MM.1S (cell line): ENCODE data around the gene SDHB.

Experiments used
- DNase-seq: peaks from one replicate; pipeline ENCODE4 v3.0.0-alpha.2; 2015
- H2AFZ ChIP-seq: fragments of 300-600 bp; sonication (generic); 2 replicates; pipeline ENCODE4 v1.6.0; 2016; ENCODE audit warnings: antibody characterized with exemption, low read length
- H3F3A ChIP-seq: fragments of 300-600 bp; sonication (generic); 2 replicates; pipeline ENCODE4 v1.6.1; 2016; ENCODE audit warnings: mild to moderate bottlenecking, antibody characterized with exemption, low read length, moderate library complexity, mixed read lengths; ENCODE audit not compliant: insufficient read depth
- H3K27ac ChIP-seq: fragments of 300-600 bp; sonication (generic); 2 replicates; pipeline ENCODE4 v1.5.1; 2016; ENCODE audit warnings: mild to moderate bottlenecking, low read length
- H3K27me3 ChIP-seq: fragments of 300-600 bp; sonication (generic); replicated peaks from 2 replicates; pipeline ENCODE4 v1.6.0; 2016; ENCODE audit warnings: low read length; ENCODE audit not compliant: insufficient read depth
- H3K36me3 ChIP-seq: fragments of 300-600 bp; sonication (generic); replicated peaks from 2 replicates; pipeline ENCODE4 v1.6.1; 2016; ENCODE audit warnings: mild to moderate bottlenecking, low read length, mixed read lengths; ENCODE audit not compliant: insufficient read depth
- H3K4me1 ChIP-seq: fragments of 300-600 bp; sonication (generic); 2 replicates; pipeline ENCODE4 v1.6.1; 2016; ENCODE audit warnings: low read length, mixed read lengths
- H3K4me2 ChIP-seq: fragments of 300-600 bp; sonication (generic); 2 replicates; pipeline ENCODE4 v1.6.0; 2016; ENCODE audit warnings: low read depth, low read length
- H3K4me3 ChIP-seq: fragments of 300-600 bp; sonication (generic); 2 replicates; pipeline ENCODE4 v1.5.1; 2016; ENCODE audit warnings: low read length, mixed read lengths
- H3K79me2 ChIP-seq: fragments of 300-600 bp; sonication (generic); 2 replicates; pipeline ENCODE4 v1.6.1; 2016; ENCODE audit warnings: mixed run types, low read length, mixed read lengths
- H3K9ac ChIP-seq: fragments of 300-600 bp; sonication (generic); 2 replicates; pipeline ENCODE4 v1.6.1; 2016; ENCODE audit warnings: low read length, mixed read lengths
- H3K9me2 ChIP-seq: fragments of 300-600 bp; sonication (generic); replicated peaks from 2 replicates; pipeline ENCODE4 v1.6.1; 2016; ENCODE audit warnings: mild to moderate bottlenecking, low read length, mixed read lengths; ENCODE audit not compliant: insufficient read depth
- H3K9me3 ChIP-seq: fragments of 300-600 bp; sonication (generic); replicated peaks from 2 replicates; pipeline ENCODE4 v1.6.1; 2016; ENCODE audit warnings: mild to moderate bottlenecking, low read length, mixed read lengths; ENCODE audit not compliant: insufficient read depth
- H4K20me1 ChIP-seq: fragments of 300-600 bp; sonication (generic); 2 replicates; pipeline ENCODE4 v1.6.1; 2016; ENCODE audit warnings: mild to moderate bottlenecking, low read length, moderate library complexity, mixed read lengths; ENCODE audit not compliant: insufficient read depth
- CTCF ChIP-seq: fragments of 300-600 bp; sonication (generic); IDR thresholded peaks from 2 replicates; pipeline ENCODE4 v1.5.1; 2016; ENCODE audit warnings: antibody characterized with exemption, low read length, mixed read lengths
- EZH2 ChIP-seq: fragments of 300-600 bp; sonication (generic); optimal IDR thresholded peaks from 2 replicates; pipeline ENCODE3; 2017; ENCODE audit warnings: low read depth, mild to moderate bottlenecking, antibody characterized with exemption, low read length, mixed read lengths
- EZH2phosphoT487 ChIP-seq: fragments of 300-600 bp; sonication (generic); IDR thresholded peaks from 2 replicates; pipeline ENCODE4 v1.6.1; 2018; ENCODE audit warnings: antibody characterized with exemption, low read length

SDHB gene

GRCh38 chr1:16980473-16981268 lies 73.2 kb downstream of the SDHB start, which contains the start of gene MFAP2:
TSS of gene MFAP2 (minus strand) at chr1:16980620. CDS start at chr1:16978273, 2,347 bp downstream.
- Histone ChIP-seq H3K4me1 (no peaks in the 10 kb centered on the region), H3K9me3 (no peaks in the 10 kb centered on the region), H4K20me1 (no peaks in the 10 kb centered on the region), H3K9ac (no peak within 1 kb of the TSS), H3K79me2 (no peaks in the 10 kb centered on the region), H3K36me3 (no peaks in the 10 kb centered on the region), H3K9me2 (no peaks in the 10 kb centered on the region), H3K27me3 (peaks cover 26% of the 10 kb centered on the region), H3K27ac (no peak within 1 kb of the TSS), H3F3A (no peaks in the 10 kb centered on the region), H3K4me2 (no peak within 1 kb of the TSS), H2AFZ (no peak within 1 kb of the TSS), H3K4me3 (no peak within 1 kb of the TSS)
- TF ChIP-seq EZH2 (no peak), CTCF (no peak), EZH2phosphoT487 (no peak)
- no peak for DNase-seq

GRCh38 chr1:16979475-16980327 lies 74.1 kb downstream of the SDHB start:
- no peak for DNase-seq
- H3K9me2 ChIP-seq = no peaks in the 10 kb centered on the region
- peaks cover 26% of the 10 kb centered on the region for H3K27me3 ChIP-seq
- H4K20me1 ChIP-seq = no peaks in the 10 kb centered on the region
- H3F3A ChIP-seq = no peaks in the 10 kb centered on the region
- H3K4me2 ChIP-seq = no peak overlapping the region
- no peak overlapping the region for H2AFZ ChIP-seq
- no peak overlapping the region for H3K27ac ChIP-seq
- no peaks in the 10 kb centered on the region for H3K9me3 ChIP-seq
- no peak overlapping the region for H3K4me3 ChIP-seq
- H3K9ac ChIP-seq = no peak overlapping the region
- TF ChIP-seq EZH2phosphoT487 (no peak), EZH2 (no peak), CTCF (no peak)
- no peaks in the 10 kb centered on the region for H3K36me3 ChIP-seq
- H3K4me1 ChIP-seq = no peaks in the 10 kb centered on the region
- H3K79me2 ChIP-seq = no peaks in the 10 kb centered on the region

GRCh38 chr1:16978567-16979474 lies 75.0 kb downstream of the SDHB start:
- TF ChIP-seq EZH2 (no peak), CTCF (no peak), EZH2phosphoT487 (no peak)
- Histone ChIP-seq H3K4me2 (no peak overlapping the region), H3K4me1 (no peaks in the 10 kb centered on the region), H3K9ac (no peak overlapping the region), H3K27ac (no peak overlapping the region), H4K20me1 (no peaks in the 10 kb centered on the region), H3K27me3 (peaks cover 26% of the 10 kb centered on the region), H3F3A (no peaks in the 10 kb centered on the region), H3K9me2 (no peaks in the 10 kb centered on the region), H3K79me2 (no peaks in the 10 kb centered on the region), H3K9me3 (no peaks in the 10 kb centered on the region), H3K4me3 (no peak overlapping the region), H3K36me3 (no peaks in the 10 kb centered on the region), H2AFZ (no peak overlapping the region)
- DNase-seq = no peak
